Keratinocyte (primary cell): ENCODE data around the gene MON2.

Source experiments
- EZH2 ChIP-seq: IDR thresholded peaks from one replicate; pipeline ENCODE4 v1.6.1; 2012; ENCODE audit warnings: inconsistent platforms, mild to moderate bottlenecking, low read length, moderate library complexity
- TF ChIP-seq, protein P1 (sequence below), 3 experiments: IDR thresholded peaks in 1 of 3; conservative IDR thresholded peaks in 1 of 3; optimal IDR thresholded peaks in 1 of 3; 2 replicates in 2 of 3; 3 replicates in 1 of 3; pipeline versions ENCODE3 to v1.5.1; 2011; ENCODE audit warnings: low read length in 3 of 3, mild to moderate bottlenecking in 3 of 3, moderate library complexity in 2 of 3, control low read depth in 1 of 3, inconsistent platforms in 1 of 3; ENCODE audit not compliant: insufficient read depth in 2 of 3; ENCODE audit errors: extremely low read depth in 1 of 3

DNA sequence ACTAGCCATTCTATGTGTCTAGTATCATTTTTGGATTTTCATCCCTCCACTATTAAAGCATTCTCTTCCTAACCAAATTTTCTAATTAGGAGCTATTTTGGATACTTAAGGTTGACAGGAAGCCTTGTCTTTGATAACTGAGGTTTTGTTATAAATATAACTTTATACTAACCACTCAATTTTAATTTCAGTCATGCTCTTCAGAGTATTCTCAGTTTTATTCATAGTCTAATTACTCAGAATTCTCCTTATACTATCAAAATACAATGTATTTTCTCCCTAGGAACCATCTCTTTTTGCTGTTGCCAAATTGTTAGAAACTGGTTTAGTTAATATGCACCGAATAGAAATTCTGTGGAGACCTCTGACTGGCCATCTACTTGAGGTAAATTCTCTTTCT is 76.2 kb downstream of the MON2 start:
- TF ChIP-seq, protein P1, sequence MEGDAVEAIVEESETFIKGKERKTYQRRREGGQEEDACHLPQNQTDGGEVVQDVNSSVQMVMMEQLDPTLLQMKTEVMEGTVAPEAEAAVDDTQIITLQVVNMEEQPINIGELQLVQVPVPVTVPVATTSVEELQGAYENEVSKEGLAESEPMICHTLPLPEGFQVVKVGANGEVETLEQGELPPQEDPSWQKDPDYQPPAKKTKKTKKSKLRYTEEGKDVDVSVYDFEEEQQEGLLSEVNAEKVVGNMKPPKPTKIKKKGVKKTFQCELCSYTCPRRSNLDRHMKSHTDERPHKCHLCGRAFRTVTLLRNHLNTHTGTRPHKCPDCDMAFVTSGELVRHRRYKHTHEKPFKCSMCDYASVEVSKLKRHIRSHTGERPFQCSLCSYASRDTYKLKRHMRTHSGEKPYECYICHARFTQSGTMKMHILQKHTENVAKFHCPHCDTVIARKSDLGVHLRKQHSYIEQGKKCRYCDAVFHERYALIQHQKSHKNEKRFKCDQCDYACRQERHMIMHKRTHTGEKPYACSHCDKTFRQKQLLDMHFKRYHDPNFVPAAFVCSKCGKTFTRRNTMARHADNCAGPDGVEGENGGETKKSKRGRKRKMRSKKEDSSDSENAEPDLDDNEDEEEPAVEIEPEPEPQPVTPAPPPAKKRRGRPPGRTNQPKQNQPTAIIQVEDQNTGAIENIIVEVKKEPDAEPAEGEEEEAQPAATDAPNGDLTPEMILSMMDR (optimal IDR thresholded peaks at IDR 0.05 in 1 of 3, IDR thresholded peaks at IDR 0.05 in 1 of 3, conservative IDR thresholded peaks at IDR 0.05 in 1 of 3; ENCODE audit: extremely low read depth in 1 of 3, insufficient read depth in 2 of 3, low read length in 3 of 3), result no peak
- no peak for TF ChIP-seq EZH2
